Measurements from ENCODE around the gene TBC1D8.

Gene TBC1D8

DNA sequence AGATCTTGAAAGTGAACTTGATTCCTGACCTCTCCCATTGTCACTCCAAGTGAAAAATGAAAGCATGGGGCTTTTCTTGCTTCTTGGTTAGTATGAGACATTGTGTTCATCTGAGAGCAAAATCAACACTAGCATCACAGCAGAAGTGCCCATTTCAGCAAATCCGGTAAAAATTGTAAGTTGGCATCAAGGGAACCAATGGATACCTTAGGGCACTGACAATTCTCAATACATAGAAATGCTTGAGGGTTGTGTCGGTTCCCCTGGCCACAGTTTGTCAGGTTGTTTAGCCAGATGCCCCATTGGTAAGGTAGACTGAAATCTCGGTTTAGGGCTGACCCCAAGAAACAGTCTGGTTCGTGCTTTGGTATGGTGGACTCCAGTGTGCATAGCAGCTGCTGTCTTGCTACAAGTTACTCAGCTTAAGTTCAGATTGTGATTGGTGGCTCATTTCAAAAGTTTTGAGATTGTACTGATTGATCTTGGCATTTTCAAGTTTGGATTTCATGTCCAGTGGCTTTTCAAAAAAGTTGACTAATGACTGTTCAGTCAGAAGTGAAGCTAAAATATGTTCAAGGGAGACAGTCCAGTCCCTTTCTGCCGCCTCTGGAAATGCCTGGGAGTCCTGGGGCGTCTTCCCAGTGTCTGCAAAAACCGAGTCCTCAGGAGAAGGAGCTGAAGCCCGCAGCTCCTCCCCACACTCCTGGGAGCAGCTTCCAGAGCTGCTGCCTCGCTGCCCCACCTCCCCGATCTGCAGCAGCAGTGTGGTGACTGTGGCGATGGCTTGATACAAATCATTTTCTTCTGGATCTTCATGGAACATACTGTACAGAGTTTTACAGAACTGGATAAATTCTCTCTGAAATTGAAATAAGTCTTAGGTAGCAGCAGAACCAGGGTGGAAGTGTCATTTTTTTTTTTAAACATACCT is 143.5 kb downstream of the TBC1D8 start:
- in situ Hi-C loops (cut with MboI; ENCODE audit: low pct_unique_long_range_greater_than_20kb, low sequenced_read_pairs, unreplicated experiment) = no loop called here
- no peak for DNase-seq (ENCODE audit: low spot score)
- TF ChIP-seq, protein P1, sequence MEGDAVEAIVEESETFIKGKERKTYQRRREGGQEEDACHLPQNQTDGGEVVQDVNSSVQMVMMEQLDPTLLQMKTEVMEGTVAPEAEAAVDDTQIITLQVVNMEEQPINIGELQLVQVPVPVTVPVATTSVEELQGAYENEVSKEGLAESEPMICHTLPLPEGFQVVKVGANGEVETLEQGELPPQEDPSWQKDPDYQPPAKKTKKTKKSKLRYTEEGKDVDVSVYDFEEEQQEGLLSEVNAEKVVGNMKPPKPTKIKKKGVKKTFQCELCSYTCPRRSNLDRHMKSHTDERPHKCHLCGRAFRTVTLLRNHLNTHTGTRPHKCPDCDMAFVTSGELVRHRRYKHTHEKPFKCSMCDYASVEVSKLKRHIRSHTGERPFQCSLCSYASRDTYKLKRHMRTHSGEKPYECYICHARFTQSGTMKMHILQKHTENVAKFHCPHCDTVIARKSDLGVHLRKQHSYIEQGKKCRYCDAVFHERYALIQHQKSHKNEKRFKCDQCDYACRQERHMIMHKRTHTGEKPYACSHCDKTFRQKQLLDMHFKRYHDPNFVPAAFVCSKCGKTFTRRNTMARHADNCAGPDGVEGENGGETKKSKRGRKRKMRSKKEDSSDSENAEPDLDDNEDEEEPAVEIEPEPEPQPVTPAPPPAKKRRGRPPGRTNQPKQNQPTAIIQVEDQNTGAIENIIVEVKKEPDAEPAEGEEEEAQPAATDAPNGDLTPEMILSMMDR (IDR thresholded peaks at IDR 0.05; ENCODE audit: extremely low read depth, insufficient read depth, missing control alignments) = no peak

DNA sequence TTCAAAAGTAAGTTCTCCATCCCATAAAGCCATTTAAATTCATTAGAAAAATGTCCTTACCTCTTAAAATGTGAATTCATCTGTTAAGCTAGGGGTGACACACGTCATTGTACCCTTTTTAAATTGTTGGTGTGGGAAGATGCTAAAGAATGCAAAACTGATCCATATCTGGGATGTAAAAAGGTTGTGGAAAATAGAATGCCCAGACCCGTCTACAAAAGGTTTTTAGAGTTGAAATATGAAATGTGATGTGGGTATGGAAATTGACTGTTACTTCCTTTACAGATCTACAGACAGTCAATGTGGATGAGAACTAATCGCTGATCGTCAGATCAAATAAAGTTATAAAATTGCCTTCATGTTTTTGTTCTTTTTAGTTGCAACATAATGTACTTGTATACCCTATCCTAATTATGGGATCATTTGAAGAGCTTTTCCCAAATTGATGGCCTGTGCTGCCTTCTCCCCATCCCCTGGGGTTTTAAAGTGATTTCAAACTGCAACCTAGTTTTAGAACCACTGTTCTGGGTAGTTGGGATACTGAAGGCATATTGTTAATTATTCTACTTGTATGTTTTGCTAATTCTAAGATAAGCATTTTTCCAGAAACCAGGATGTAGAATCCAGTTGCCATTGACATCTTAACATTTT is 145.0 kb downstream of the TBC1D8 start:
- in situ Hi-C loops (cut with MboI; ENCODE audit: low pct_unique_long_range_greater_than_20kb, low sequenced_read_pairs, unreplicated experiment) = no loop called here
- TF ChIP-seq, protein P1 (IDR thresholded peaks at IDR 0.05; ENCODE audit: extremely low read depth, insufficient read depth, missing control alignments) = no peak
- DNase-seq (ENCODE audit: low spot score) = no peak

DNA sequence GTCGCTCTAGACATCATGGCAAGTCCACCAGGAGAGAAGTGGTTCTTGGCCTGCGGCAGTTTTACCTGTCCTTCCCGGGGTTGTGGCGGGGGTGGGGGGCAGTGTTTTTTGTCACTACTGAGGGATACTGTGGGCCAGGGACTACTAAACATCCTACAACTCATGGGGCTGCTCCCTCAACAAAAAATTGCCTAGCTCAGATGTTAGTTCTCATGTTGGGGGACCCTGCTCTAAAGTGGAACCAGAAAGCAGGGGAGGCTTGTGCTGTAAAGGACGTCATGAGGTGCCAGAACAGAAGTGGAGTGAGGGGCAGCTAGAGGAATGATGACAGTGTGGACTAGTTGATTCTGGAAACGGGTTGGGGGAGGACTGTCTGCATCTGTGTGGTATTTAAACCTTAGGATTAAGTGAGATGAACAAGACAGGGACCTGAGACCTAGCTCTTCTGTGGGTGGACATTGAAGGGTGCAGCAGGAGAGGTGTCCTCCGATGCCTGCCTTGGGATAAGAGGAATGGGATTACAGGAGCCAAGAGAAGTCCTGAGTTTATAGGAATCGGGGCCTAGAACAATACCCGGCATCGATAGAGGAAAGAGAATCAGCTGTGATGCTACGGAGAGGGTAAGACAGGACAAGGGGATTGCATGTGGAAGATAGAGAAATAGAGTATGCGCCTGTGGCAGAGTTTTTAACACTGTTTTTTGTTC is 146.4 kb downstream of the TBC1D8 start:
- DNase-seq (ENCODE audit: low spot score) = no peak
- TF ChIP-seq, protein P1 (IDR thresholded peaks at IDR 0.05; ENCODE audit: extremely low read depth, insufficient read depth, missing control alignments) = no peak
- in situ Hi-C loops (cut with MboI; ENCODE audit: low pct_unique_long_range_greater_than_20kb, low sequenced_read_pairs, unreplicated experiment) = no loop called here

DNA sequence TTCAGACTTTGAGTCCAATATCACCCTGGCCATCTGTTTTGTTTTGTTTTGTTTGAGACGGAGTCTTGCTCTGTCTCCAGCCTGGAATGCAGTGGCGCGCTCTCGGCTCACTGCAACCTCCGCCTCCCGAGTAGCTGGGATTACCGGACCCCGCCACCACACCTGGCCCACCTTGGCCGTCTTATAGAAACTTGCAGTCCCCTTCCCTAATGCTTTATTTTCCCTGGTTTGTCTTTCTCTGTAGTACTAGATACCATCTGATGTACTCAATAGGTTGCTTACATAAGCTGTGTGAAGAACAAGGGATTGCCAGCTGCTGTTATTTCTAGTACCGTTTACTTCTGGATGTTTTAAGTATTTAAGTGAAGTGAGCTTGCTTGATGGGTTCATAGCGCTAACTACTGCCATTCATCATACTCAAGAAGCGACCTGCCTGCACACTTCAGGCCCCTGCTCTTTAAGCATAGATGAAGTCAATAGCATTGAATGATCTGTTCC is 147.9 kb downstream of the TBC1D8 start:
- TF ChIP-seq, protein P1 (IDR thresholded peaks at IDR 0.05; ENCODE audit: extremely low read depth, insufficient read depth, missing control alignments) = no peak
- in situ Hi-C loops (cut with MboI; ENCODE audit: low pct_unique_long_range_greater_than_20kb, low sequenced_read_pairs, unreplicated experiment) = no loop called here
- DNase-seq (ENCODE audit: low spot score) = no peak

DNA sequence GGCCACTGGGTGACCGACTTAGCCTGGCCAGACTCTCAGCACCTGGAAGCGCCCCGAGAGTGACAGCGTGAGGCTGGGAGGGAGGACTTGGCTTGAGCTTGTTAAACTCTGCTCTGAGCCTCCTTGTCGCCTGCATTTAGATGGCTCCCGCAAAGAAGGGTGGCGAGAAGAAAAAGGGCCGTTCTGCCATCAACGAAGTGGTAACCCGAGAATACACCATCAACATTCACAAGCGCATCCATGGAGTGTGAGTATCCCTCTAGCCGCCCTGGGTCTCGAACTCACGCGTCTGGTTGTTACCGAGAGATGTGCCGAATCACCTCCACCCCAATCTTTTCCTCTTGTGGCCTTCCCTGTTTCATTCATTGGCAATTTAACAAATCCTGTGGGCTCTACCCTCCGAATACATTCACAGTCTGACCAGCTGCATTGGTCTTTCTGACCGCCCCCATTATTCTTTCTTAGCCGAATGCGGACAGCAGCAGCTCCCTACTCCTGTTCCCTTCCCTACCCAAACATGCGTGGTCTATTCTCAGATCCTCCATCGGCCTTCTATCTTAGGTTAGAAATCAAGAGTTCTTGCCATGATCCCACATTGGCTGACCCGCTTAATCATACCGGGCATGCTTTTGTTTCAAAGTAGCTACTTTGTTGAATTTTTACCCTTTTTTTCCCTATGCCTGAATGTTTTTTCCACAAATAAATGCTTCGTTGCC is 148.5 kb downstream of the TBC1D8 start:
- DNase-seq (ENCODE audit: low spot score) = no peak
- in situ Hi-C loops (cut with MboI; ENCODE audit: low pct_unique_long_range_greater_than_20kb, low sequenced_read_pairs, unreplicated experiment) = no loop called here
- TF ChIP-seq, protein P1 (IDR thresholded peaks at IDR 0.05; ENCODE audit: extremely low read depth, insufficient read depth, missing control alignments) = no peak
